Measurements from ENCODE around the gene SLC7A10. TPM values are rescaled to one million over a fixed set of nuclear protein-coding genes. Genes with fewer than 3 reads are reported as not detected.
"Not testable (repeated sequence)": the region's sequence is repeated elsewhere in the genome, so short reads cannot be mapped to it uniquely, and the experiment has no call there.

Gene SLC7A10
- total RNA-seq, 2 experiments from 2014 or later = not detected

DNA sequence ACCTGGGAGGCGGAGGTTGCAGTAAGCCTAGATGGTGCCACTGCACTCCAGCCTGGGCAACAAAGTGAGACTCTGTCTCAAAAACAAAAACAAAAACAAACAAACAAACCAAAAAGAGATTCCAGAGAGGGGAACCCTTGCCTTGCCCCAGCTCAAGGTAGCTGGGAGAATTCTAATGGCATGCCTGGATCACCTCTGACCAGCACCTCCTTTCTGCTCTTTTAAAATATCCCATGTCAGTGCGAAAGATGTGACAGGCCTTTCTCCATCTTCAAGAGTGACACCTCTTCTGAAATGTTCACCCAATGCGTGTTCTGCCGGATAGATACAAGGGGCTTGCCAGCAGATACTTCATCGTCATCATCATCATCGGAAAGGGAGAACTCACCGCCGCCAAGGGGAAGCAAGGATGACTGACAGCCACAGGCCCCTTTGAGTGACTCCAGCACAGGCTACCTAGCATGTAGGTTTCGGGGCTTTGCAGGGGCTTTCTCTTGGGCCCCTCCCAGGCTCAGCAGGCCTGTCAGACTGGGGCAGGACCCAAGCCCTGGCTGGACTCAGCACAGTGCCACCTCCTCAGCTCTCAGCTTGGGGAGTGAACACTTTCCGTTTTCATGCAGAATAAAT, 50.4 kb downstream of the SLC7A10 start:
- peak overlapping the region; percentile 86 for H3K4me3 Mint-ChIP-seq
- ATAC-seq (no peak), DNase-seq (no peak)
- CTCF ChIA-PET = interaction anchor here (1.1 to 5.7 kb wide), 5 partner anchors 8 to 41 kb away, joined by 3 to 39 read pairs (median 10); no protein-coding TSS in a partner anchor
- intact Hi-C loops (cut with DNase I, micrococcal nuclease) = loop anchor here (5.0 kb wide), 3 partner anchors 483 to 768 kb away; partner anchors contain the start of genes DPY19L3 (in 1 of the 2), KCTD15 (in 1 of the 2) and NUDT19 (in 1 of the 2)
- H3K36me3 Mint-ChIP-seq (ENCODE audit: low read depth) = peaks cover 3% of the 10 kb centered on the region
- peaks cover 37% of the 10 kb centered on the region for H3K4me1 Mint-ChIP-seq
- POLR2A ChIA-PET = no interaction called here
- H3K27ac Mint-ChIP-seq = no peak overlapping the region
- no peaks in the 10 kb centered on the region for H3K9me3 Mint-ChIP-seq (ENCODE audit: low read depth)
- no peaks in the 10 kb centered on the region for H3K27me3 Mint-ChIP-seq

DNA sequence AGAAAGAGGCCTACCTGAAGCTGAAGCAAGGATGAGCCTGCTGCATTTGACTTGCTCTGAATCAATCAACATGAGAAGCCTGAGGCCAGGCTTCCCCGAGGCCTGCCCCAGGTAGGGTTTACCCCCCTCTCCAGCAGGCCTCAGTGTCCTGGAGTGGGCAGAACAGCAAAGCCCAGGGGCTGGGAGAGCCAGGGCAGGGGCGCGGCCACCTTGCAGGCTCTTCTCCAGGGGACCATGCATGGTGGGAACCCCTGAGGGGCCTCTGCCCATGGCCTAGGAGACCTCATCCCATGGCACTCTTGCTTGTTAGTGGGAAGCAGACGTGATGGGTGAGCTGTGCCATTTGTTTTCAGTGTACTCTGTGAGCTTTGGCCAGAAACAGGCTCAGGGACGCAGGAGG, 51.5 kb downstream of the SLC7A10 start:
- CTCF ChIA-PET = interaction anchor here (0.6 to 5.7 kb wide), 2 partner anchors 11 to 19 kb away, joined by 7 to 39 read pairs; no protein-coding TSS in a partner anchor
- H3K9me3 Mint-ChIP-seq (ENCODE audit: low read depth) = no peaks in the 10 kb centered on the region
- peaks cover 3% of the 10 kb centered on the region for H3K36me3 Mint-ChIP-seq (ENCODE audit: low read depth)
- peaks cover 35% of the 10 kb centered on the region for H3K4me1 Mint-ChIP-seq
- no peaks in the 10 kb centered on the region for H3K27me3 Mint-ChIP-seq
- no peak for DNase-seq
- POLR2A ChIA-PET = no interaction called here
- H3K4me3 Mint-ChIP-seq = no peak overlapping the region
- intact Hi-C loops (cut with DNase I, micrococcal nuclease) = no loop called here
- no peak overlapping the region for H3K27ac Mint-ChIP-seq
- ATAC-seq = no peak

DNA sequence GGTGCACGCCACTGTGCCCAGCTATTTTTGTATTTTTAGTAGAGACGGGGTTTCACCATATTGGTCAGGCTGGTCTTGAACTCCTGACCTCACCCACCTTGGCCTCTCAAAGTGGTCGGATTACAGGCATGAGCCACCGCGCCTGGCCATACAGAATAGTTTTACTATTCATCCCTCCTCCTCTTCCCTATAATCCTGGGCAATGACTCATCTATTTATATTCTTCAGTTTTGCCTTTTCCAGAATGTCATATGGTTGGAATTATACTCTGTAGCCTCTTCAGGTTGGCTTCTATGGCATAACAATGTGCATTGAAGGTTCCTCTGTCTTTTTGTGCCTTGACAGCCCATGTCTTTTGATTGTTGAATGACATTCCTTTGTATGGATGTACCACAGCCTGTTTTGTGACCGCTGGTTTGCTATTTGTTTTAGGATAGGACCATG, 53.7 kb downstream of the SLC7A10 start:
- intact Hi-C loops (cut with DNase I, micrococcal nuclease) = no loop called here
- POLR2A ChIA-PET = no interaction called here
- no peaks in the 10 kb centered on the region for H3K9me3 Mint-ChIP-seq (ENCODE audit: low read depth)
- H3K4me1 Mint-ChIP-seq = peaks cover 23% of the 10 kb centered on the region
- H3K27ac Mint-ChIP-seq = no peak overlapping the region
- peaks cover 8% of the 10 kb centered on the region for H3K36me3 Mint-ChIP-seq (ENCODE audit: low read depth)
- no peak for ATAC-seq
- no peak overlapping the region for H3K4me3 Mint-ChIP-seq
- CTCF ChIA-PET = no interaction called here
- DNase-seq = no peak
- H3K27me3 Mint-ChIP-seq = no peaks in the 10 kb centered on the region

DNA sequence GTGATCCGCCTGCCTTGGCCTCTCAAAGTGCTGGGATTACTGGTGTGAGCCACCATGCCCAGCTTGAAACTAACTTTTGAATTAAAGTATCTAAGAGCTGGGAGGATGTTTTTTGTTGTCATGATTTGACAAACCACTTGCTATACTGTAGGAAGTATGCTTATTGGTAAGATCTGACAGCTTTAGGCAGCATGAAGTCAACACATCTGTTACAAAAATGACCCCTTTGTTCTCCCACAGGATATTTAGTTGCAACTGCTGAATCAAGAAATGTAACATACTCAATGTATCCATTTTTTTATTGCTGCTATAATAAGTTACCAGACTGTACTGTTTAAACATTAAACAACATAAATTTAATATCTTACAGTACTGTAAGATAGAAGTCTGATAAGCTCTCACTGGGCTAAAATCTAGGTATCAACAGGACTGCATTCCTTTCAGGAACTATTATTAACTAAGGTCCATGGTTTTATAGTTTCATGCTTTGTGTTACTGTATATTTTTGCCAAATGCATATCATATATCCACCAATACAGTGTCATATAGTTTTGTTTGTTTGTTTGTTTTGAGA, 54.3 kb downstream of the SLC7A10 start:
- ChIA-PET CTCF (interaction anchor here (1.2 kb wide), 1 partner anchor 10 kb away, joined by 4 read pairs; no protein-coding TSS in a partner anchor), POLR2A (no interaction called here)
- H3K27ac Mint-ChIP-seq = no peak overlapping the region
- peaks cover 6% of the 10 kb centered on the region for H3K36me3 Mint-ChIP-seq (ENCODE audit: low read depth)
- H3K4me1 Mint-ChIP-seq = peaks cover 21% of the 10 kb centered on the region
- no peak for DNase-seq
- no peak for ATAC-seq
- H3K9me3 Mint-ChIP-seq (ENCODE audit: low read depth) = no peaks in the 10 kb centered on the region
- intact Hi-C loops (cut with DNase I, micrococcal nuclease) = no loop called here
- no peaks in the 10 kb centered on the region for H3K27me3 Mint-ChIP-seq
- no peak overlapping the region for H3K4me3 Mint-ChIP-seq

DNA sequence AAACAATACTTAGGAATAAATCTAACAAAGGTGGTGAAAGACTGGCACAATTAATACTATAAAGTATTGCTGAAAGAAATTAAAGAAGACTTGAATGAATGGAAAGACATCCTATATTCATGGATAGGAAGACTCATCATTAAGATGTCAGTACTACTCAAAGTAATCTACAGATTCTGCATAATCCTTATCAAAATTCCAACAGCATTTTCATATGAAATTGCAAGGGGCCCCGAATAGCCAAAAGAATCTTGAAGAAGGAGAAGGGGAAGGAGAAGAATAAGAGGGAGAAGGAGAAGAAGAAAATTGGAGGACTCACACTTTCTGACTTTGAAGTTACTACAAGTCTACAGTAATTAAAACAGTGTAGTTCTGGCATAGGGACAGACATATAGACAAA, 57.1 kb downstream of the SLC7A10 start:
- Mint-ChIP-seq H3K27me3 (no peaks in the 10 kb centered on the region), H3K4me3 (no peak overlapping the region), H3K9me3 (ENCODE audit: low read depth) (no peaks in the 10 kb centered on the region), H3K4me1 (peaks cover 5% of the 10 kb centered on the region), H3K27ac (no peak overlapping the region), H3K36me3 (ENCODE audit: low read depth) (peaks cover 6% of the 10 kb centered on the region)
- DNase-seq = no peak
- POLR2A ChIA-PET = no interaction called here
- CTCF ChIA-PET = interaction anchor here (0.9 to 1.4 kb wide), 2 partner anchors 10 to 11 kb away, joined by 3 to 4 read pairs; no protein-coding TSS in a partner anchor
- ATAC-seq = no peak
- intact Hi-C loops (cut with DNase I, micrococcal nuclease) = no loop called here

DNA sequence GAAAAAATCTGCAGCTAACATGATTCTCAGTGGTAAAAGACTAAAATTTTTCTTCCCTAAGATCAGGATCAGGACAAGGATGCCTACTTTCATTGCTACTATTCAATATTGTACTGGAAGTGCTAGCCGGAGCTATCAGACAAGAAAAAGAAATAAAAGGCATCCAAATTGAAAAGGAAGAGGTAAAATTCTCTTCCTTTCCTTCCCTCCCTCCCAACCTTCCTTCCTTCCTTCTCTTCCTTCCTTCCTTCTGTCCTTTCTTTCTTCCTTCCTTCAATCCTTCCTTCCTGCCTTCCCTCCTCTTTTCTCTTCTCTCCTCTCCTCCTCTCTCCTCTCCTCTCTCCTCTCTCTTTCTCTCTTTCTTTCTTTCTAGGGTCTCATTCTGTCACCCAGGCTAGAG, 58.2 kb downstream of the SLC7A10 start:
- CTCF ChIA-PET = interaction anchor here (0.7 to 1.6 kb wide), 5 partner anchors 8 to 1214 kb away, joined by 3 to 5 read pairs (median 3); no protein-coding TSS in a partner anchor
- POLR2A ChIA-PET = no interaction called here
- Mint-ChIP-seq H3K9me3 (ENCODE audit: low read depth) (no peaks in the 10 kb centered on the region), H3K4me1 (peaks cover 1% of the 10 kb centered on the region), H3K4me3 (no peak overlapping the region), H3K27me3 (no peaks in the 10 kb centered on the region), H3K27ac (no peak overlapping the region), H3K36me3 (ENCODE audit: low read depth) (peaks cover 6% of the 10 kb centered on the region)
- intact Hi-C loops (cut with DNase I, micrococcal nuclease) = no loop called here
- ATAC-seq (no peak), DNase-seq (no peak)

DNA sequence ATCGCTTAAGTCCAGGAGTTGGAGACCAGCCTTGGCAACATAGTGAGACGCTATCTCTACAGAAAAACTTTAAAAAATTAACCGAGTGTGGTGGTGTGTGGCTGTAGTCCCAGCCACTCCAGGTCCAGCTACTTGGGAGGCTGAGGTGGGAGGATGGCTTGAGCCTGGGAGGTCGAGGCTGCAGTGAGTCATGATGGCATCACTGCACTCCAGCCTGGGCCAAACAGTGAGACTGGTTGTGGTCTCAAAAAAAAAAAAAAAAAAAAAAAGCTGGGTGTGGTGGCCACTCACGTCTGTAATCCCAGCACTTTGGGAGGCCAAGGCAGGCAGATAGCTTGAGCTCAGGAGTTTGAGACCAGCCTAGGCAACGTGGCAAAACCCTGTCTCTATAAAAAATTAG, 59.6 kb downstream of the SLC7A10 start:
- POLR2A ChIA-PET; H3K4me1 Mint-ChIP-seq; intact Hi-C loops (cut with DNase I, micrococcal nuclease); H3K27me3 Mint-ChIP-seq; H3K27ac Mint-ChIP-seq; ATAC-seq; H3K9me3 Mint-ChIP-seq (ENCODE audit: low read depth); H3K4me3 Mint-ChIP-seq; H3K36me3 Mint-ChIP-seq (ENCODE audit: low read depth); DNase-seq: not testable (repeated sequence)
- CTCF ChIA-PET = interaction anchor here (1.4 to 1.6 kb wide), 2 partner anchors 20 to 22 kb away, joined by 3 to 5 read pairs; no protein-coding TSS in a partner anchor

DNA sequence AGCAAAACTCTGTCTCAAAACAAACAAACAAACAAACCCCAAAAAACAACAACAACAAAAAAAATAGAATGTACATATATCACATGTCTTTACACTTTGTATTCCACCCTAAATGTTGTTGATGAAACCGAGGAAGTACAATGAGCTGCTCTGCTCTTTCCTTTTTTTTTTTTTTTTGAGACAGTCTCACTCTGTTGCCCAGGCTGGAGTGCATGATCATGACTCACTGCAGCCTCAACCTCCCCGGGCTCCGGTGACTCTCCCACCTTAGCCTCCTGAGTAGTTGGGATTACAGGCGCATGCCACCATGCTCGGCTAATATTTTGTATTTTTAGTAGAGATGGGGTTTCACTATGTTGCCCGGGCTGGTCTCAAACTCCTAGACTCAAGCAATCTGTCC, 62.2 kb downstream of the SLC7A10 start:
- Mint-ChIP-seq H3K27me3 (no peaks in the 10 kb centered on the region), H3K9me3 (ENCODE audit: low read depth) (no peaks in the 10 kb centered on the region), H3K4me1 (peaks cover 25% of the 10 kb centered on the region), H3K27ac (no peak overlapping the region), H3K36me3 (ENCODE audit: low read depth) (peaks cover 2% of the 10 kb centered on the region), H3K4me3 (no peak overlapping the region)
- no peak for ATAC-seq
- intact Hi-C loops (cut with DNase I, micrococcal nuclease) = no loop called here
- ChIA-PET POLR2A (no interaction called here), CTCF (interaction anchor here (0.8 to 1.4 kb wide), 2 partner anchors 13 to 21 kb away, joined by 3 to 10 read pairs; no protein-coding TSS in a partner anchor)
- DNase-seq = no peak

DNA sequence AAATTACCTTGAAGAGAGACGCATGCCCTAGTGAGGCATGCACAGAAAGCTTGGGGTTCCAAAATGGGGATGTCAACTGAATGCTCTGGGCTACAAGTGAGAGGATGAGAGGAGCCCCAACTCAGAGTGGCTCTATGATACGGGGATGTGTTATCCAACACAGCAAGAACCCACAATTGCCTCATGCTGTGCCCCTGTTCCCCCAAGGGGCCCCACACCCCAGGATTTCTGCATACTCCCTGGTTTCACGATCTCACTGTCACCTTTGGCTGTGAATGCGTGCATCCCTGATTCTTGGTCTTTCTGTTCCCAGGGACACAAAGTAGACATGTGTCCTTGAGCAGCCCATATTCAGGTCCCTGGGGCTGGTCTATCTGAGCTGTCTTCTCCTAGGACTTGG, 64.4 kb downstream of the SLC7A10 start:
- Mint-ChIP-seq H3K4me3 (no peak overlapping the region), H3K9me3 (ENCODE audit: low read depth) (no peaks in the 10 kb centered on the region), H3K36me3 (ENCODE audit: low read depth) (no peaks in the 10 kb centered on the region), H3K4me1 (peaks cover 34% of the 10 kb centered on the region), H3K27me3 (no peaks in the 10 kb centered on the region), H3K27ac (peak overlapping the region; percentile 83)
- ATAC-seq = no peak
- CTCF ChIA-PET = interaction anchor here (1.2 to 5.9 kb wide), 5 partner anchors 10 to 36 kb away, joined by 4 to 31 read pairs (median 5); no protein-coding TSS in a partner anchor
- intact Hi-C loops (cut with DNase I, micrococcal nuclease) = loop anchor here in 1 of 2 experiments (2.0 kb wide), 1 partner anchor 16 kb away; no protein-coding TSS in a partner anchor
- POLR2A ChIA-PET = interaction anchor here (2.2 kb wide), 1 partner anchor 16 kb away, joined by 8 read pairs; no protein-coding TSS in a partner anchor
- no peak for DNase-seq

DNA sequence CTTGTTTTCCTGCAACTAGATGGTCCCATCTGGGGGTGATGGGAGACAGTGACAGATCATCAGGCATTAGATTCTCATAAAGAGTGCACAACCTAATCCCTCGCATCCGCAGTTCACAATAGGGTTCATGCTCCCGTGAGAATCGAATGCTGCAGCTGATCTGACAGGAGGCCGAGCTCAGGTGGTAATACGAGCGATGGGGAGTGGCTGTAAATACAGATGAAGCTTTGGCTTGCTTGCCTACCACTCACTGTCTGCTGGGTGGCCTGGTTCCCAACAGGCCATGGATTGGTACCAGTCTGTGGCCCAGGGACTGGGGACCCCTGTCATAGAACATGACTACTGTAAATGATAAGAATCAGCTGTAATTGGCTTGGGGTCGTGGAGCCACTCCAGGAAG, 65.8 kb downstream of the SLC7A10 start:
- peak overlapping the region; percentile 83 for H3K27ac Mint-ChIP-seq
- intact Hi-C loops (cut with DNase I, micrococcal nuclease) = loop anchor here (1.0 to 2.0 kb wide), 2 partner anchors 17 kb away; no protein-coding TSS in a partner anchor
- no peaks in the 10 kb centered on the region for H3K36me3 Mint-ChIP-seq (ENCODE audit: low read depth)
- ATAC-seq = no peak
- no peaks in the 10 kb centered on the region for H3K27me3 Mint-ChIP-seq
- H3K4me1 Mint-ChIP-seq = peaks cover 34% of the 10 kb centered on the region
- ChIA-PET CTCF (interaction anchor here (0.8 to 5.9 kb wide), 9 partner anchors 10 to 76 kb away, joined by 3 to 31 read pairs (median 5); no protein-coding TSS in a partner anchor), POLR2A (interaction anchor here (1.0 to 2.2 kb wide), 2 partner anchors 17 to 18 kb away, joined by 3 to 8 read pairs; no protein-coding TSS in a partner anchor)
- no peak overlapping the region for H3K4me3 Mint-ChIP-seq
- DNase-seq = no peak
- no peaks in the 10 kb centered on the region for H3K9me3 Mint-ChIP-seq (ENCODE audit: low read depth)

DNA sequence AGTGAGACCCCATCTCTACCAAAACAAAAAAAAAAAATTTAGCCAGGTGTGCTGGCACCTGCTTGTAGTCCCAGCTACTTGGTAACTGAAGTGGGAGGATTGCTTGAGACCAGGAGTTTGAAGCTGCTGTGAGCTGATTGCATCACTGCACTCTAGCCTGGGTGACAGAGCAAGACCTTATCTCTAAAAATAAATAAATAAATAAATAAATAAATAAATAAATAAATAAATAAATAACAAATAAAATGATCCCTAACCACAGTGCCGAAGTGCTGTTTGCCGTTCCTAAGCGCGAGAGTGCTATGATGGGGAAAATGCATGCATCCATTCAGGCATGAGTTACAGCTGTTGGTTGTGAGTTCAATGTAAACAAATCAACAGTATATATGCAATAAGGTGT, 66.5 kb downstream of the SLC7A10 start:
- no peak for ATAC-seq
- no peaks in the 10 kb centered on the region for H3K9me3 Mint-ChIP-seq (ENCODE audit: low read depth)
- no peak for DNase-seq
- H3K4me1 Mint-ChIP-seq = peaks cover 34% of the 10 kb centered on the region
- no peak overlapping the region for H3K4me3 Mint-ChIP-seq
- H3K27me3 Mint-ChIP-seq = no peaks in the 10 kb centered on the region
- no peaks in the 10 kb centered on the region for H3K36me3 Mint-ChIP-seq (ENCODE audit: low read depth)
- intact Hi-C loops (cut with DNase I, micrococcal nuclease) = no loop called here
- POLR2A ChIA-PET = interaction anchor here (0.6 kb wide), 1 partner anchor 121 kb away, joined by 3 read pairs; no protein-coding TSS in a partner anchor
- CTCF ChIA-PET = interaction anchor here (0.8 to 5.9 kb wide), 5 partner anchors 15 to 36 kb away, joined by 3 to 31 read pairs (median 8); no protein-coding TSS in a partner anchor
- no peak overlapping the region for H3K27ac Mint-ChIP-seq

All from activated CD4-positive, alpha-beta T cell treated with anti-CD3 and anti-CD28 coated beads for 36 hours (primary cell).